Right cardiac atrium (tissue), 5 donors: ENCODE results near the gene RNF215. TPM values are rescaled to one million over a fixed set of nuclear protein-coding genes. Genes with fewer than 3 reads are reported as not detected.

Experiments
- ATAC-seq, 2 donors: fragments of 200-7000 bp; cut with Tn5 transposase; one replicate each; pipeline versions ENCODE4 v1.8.0 to v1.9.1; 2020; ENCODE audit warnings: moderate library complexity in 2 of 2, mild to moderate bottlenecking in 1 of 2
- DNase-seq, 3 donors: peaks; one replicate each; pipeline ENCODE4 v3.0.0-alpha.2; 2020
- H3K27ac ChIP-seq: one replicate; pipeline ENCODE4 v1.5.1; 2013; ENCODE audit warnings: mild to moderate bottlenecking, low read length, control low read depth, moderate library complexity
- H3K27me3 ChIP-seq: one replicate; pipeline ENCODE4 v1.6.1; 2013; ENCODE audit not compliant: control insufficient read depth, insufficient read depth
- H3K4me1 ChIP-seq: one replicate; pipeline ENCODE4 v1.6.1; 2013; ENCODE audit warnings: low read length; ENCODE audit not compliant: control insufficient read depth, insufficient read depth
- H3K4me3 ChIP-seq: one replicate; pipeline ENCODE4 v1.5.1; 2013; ENCODE audit warnings: low read length, control low read depth
- H3K9me3 ChIP-seq: one replicate; pipeline ENCODE4 v1.6.1; 2013; ENCODE audit warnings: low read length; ENCODE audit not compliant: control insufficient read depth
- WGBS: extraction: QIAGEN DNeasy Blood & Tissue Kit; methylation state at CpG from one replicate; pipeline ENCODE4 v1.1.7; 2013; 5-methylcytosine and 5-hydroxymethylcytosine counted together
- intact Hi-C, 4 donors: fragments of 100-400 bp; cut with DNase I; formaldehyde crosslinking; loops; one replicate each; pipeline versions ENCODE4 v1.11.0 to v1.14.0; 2022 to 2023
- long read RNA-seq, 4 donors: library from polyadenylated mRNA; unstranded; transcript quantifications; one replicate each; pipeline ENCODE4 v2.0.0, GENCODE V29; 2020 to 2021
- polyA plus RNA-seq: library from polyadenylated mRNA; stranded (reverse); fragments of 200-250 nt; gene quantifications from one replicate; pipeline ENCODE4 v1.2.3, GENCODE V29; 2013
- total RNA-seq, 4 donors: library from RNA; stranded (reverse); fragmentation: NEBNext Ultra II Directional; extraction: Animal tissue kit (Norgen Biotek cat#: 25700); gene quantifications; one replicate each; pipeline ENCODE4 v1.2.1, GENCODE V29; 2021
- donor health status: healthy with polysubstance abuse.
- donor health status: DM: no; HTN: yes; CAD: no.
- donor health status: DM: no; HTN: no; CAD: no.
- donor health status: DM: no; HTN: yes; CAD: no; lungs with severe emphysema.
- donor health status: DM: yes; HTN: yes; CAD: no.

Gene RNF215
- total RNA-seq (10 to 100 TPM in 3 of 4 donors, 1 to 10 TPM in 1; 8.7 to 17.0 (median 12.7) TPM), polyA plus RNA-seq (5.7 TPM)
- long read RNA-seq, donor 1, transcript RNF215-203 (9 exons, 1,992 nt) = major isoform, 22 of 25 reads
- long read RNA-seq, donor 1, partial matches to known transcripts = 0 of 25 reads
- long read RNA-seq, donor 1, other reads (novel, unspliced or antisense) = 2 of 25 reads
- long read RNA-seq, donor 2, transcript RNF215-203 (9 exons, 1,992 nt) = major isoform, 5 of 5 reads
- long read RNA-seq, donor 2, partial matches to known transcripts = 0 of 5 reads
- long read RNA-seq, donor 2, other reads (novel, unspliced or antisense) = 0 of 5 reads
- long read RNA-seq, donor 3, transcript RNF215-203 (9 exons, 1,992 nt) = major isoform, 13 of 22 reads
- long read RNA-seq, donor 3, partial matches to known transcripts = 2 of 22 reads
- long read RNA-seq, donor 3, other reads (novel, unspliced or antisense) = 4 of 22 reads
- long read RNA-seq, donor 4, transcript RNF215-203 (9 exons, 1,992 nt) = major isoform, 15 of 18 reads
- long read RNA-seq, donor 4, partial matches to known transcripts = 0 of 18 reads
- long read RNA-seq, donor 4, other reads (novel, unspliced or antisense) = 1 of 18 reads

DNA sequence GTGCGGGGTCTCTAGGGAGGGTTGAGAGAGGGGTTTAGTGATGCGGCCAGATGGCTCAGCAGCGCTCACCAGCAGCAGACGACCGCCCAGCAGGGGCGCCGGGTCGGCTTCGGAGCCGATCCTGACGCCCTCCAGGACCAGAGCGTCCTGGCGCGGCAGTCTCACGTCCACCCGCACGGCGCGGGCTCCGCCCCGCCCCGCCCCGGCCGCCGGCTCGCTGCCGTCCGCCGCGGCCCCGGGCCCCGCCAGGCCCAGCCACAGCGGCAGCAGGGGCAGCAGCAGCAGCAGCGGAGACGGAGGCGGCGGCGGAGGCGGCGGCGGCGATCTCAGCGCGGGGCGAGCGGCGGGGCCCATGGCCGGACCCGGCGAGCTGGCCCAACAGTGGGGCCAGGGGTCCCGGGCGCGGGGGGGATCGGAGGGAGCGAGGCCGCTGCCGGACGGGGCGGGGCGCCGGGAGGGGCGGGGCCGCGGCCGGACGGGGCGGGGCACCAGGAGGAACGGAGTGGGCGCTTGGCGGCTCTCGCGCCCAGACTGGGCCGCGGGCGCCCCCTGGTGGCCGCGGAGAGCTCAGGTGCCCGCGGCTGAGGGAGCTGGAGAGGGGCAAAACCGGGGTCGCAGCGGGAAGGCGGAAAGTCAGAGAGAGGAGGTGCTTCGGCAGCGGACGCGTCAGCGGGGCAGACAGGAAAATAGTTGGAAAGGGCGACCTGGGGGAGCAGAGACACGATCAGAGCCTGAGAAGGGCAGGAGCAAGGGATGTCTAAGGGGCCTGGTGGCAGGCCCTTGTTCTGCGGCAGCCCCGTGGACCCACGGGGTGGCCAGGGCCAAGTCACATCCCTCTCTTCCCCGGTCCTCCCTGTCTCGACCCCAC lies at the start of gene RNF215:
Gene RNF215 (minus strand): TSS at position 452 of the 868 bp plus-strand sequence. CDS start 98 bp downstream, at position 354.
- DNase-seq (peak; percentile 81 to 95 (median 93)), ATAC-seq (peak; percentile 90 to 94)
- no peaks in the 10 kb centered on the region for H3K9me3 ChIP-seq
- H3K27me3 ChIP-seq = no peaks in the 10 kb centered on the region
- peak within 1 kb of the TSS; percentile 69 for H3K27ac ChIP-seq
- WGBS = under 1% methylated on average over 94 of the region's 95 CpGs
- intact Hi-C loops = loop anchor here (2.0 to 10.0 kb wide), 6 partner anchors 100 to 282 kb away; partner anchors contain the start of genes CASTOR1 (in 3 of the 4) and OSM (in 1 of the 4)
- H3K4me3 ChIP-seq = peak within 1 kb of the TSS; percentile 85
- peaks cover 2% of the 10 kb centered on the region for H3K4me1 ChIP-seq

DNA sequence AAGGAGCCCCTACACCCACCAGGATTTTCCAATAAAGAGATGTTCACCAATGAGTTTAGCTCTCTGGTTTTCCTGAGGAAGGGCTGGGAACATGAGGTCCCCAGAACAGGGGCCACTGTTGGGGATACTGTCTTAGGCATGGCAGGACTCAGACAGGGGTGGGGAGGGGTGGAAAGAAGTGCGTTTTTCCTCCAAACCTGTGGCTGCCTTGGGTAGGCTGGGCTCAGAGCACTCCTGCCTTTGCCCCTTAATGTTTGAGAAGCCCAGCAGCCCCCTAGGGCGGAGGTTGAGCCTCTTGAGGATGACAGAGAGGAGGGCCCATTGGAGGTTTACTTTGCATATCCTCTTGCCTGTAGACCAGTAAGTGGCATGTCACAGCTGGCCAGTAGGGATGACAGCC lies 49.0 kb upstream of the RNF215 start:
- no peak for ATAC-seq
- intact Hi-C loops = no loop called here
- Histone ChIP-seq H3K4me3 (no peak overlapping the region), H3K27ac (peak overlapping the region; percentile 15), H3K4me1 (no peaks in the 10 kb centered on the region), H3K27me3 (no peaks in the 10 kb centered on the region), H3K9me3 (no peaks in the 10 kb centered on the region)
- no peak for DNase-seq
- 77% methylated on average over 2 of the region's 2 CpGs for WGBS

DNA sequence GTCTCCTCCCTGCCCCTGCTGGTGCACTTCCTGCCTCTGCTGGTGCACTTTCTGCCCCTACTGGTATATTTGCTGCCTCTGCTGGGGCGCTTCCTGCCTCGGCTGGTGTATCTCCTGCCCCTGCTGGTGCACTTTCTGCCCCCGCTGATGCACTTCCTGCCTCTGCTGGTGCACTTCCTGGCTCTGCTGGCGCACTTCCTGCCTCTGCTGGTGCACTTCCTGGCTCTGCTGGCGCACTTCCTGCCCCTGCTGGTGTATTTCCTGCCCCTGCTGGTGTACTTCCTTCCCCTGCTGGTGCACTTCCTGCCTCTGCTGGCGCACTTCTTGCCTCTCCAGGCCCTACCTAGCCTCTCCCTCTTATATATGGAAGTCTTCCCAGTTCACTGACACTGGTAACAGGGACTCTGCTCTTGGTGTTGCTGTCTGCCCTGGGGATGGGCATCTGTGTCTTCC lies 48.5 kb upstream of the RNF215 start:
- peak overlapping the region; percentile 15 for H3K27ac ChIP-seq
- no peaks in the 10 kb centered on the region for H3K27me3 ChIP-seq
- no peak for ATAC-seq
- DNase-seq = peak in 2 of 3 donors; percentile 64 to 65
- intact Hi-C loops = no loop called here
- no peak overlapping the region for H3K4me3 ChIP-seq
- no peaks in the 10 kb centered on the region for H3K9me3 ChIP-seq
- WGBS = 67% methylated on average over 6 of the region's 6 CpGs
- H3K4me1 ChIP-seq = no peaks in the 10 kb centered on the region

DNA sequence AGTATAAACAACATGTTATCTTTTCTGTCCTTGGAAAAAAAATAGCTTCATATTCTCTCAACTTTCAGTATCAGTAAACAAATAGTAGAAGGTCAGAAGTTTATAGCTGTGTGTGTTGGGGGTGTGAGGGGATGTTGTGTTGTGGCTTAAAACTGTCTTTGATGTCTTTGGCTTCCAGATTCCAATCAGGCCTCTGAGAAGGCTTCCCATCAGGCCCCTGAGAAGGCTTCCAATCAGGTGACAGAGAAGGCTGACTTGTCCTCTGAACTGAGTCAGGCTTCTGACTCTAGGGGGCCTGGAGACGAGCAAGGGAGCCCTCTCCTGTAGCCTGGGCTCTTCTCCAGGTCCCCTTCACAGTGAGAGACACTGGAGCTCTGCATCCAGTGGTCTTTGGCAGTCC lies 47.6 kb upstream of the RNF215 start:
- Histone ChIP-seq H3K27ac (no peak overlapping the region), H3K4me1 (no peaks in the 10 kb centered on the region), H3K4me3 (no peak overlapping the region), H3K9me3 (no peaks in the 10 kb centered on the region), H3K27me3 (no peaks in the 10 kb centered on the region)
- ATAC-seq (no peak), DNase-seq (no peak)
- WGBS = 54% methylated on average over 1 of the region's 1 CpG
- intact Hi-C loops = no loop called here

DNA sequence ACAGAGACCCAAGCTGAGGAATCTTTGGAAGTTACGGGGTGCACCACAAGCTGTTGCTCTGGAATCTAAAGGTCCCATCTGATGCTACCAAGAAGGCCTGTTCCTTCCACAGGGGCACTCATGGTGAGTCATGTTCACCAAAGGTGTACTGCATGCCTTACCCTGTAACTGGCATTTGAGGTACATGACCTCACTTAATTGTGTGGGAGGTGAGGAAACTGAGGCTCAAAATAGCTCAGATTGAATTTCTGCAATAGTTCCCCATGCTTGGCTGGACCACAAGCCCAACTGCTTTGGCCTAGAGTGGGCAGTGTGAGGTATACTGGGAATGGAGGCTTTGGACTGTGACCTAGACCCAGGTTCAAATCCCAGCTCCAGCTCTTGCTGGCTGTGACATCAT lies 46.6 kb upstream of the RNF215 start:
- DNase-seq (no peak), ATAC-seq (no peak)
- Histone ChIP-seq H3K27me3 (no peaks in the 10 kb centered on the region), H3K27ac (no peak overlapping the region), H3K4me1 (no peaks in the 10 kb centered on the region), H3K4me3 (no peak overlapping the region), H3K9me3 (no peaks in the 10 kb centered on the region)
- intact Hi-C loops = no loop called here
- WGBS = 100% methylated on average over 1 of the region's 1 CpG

DNA sequence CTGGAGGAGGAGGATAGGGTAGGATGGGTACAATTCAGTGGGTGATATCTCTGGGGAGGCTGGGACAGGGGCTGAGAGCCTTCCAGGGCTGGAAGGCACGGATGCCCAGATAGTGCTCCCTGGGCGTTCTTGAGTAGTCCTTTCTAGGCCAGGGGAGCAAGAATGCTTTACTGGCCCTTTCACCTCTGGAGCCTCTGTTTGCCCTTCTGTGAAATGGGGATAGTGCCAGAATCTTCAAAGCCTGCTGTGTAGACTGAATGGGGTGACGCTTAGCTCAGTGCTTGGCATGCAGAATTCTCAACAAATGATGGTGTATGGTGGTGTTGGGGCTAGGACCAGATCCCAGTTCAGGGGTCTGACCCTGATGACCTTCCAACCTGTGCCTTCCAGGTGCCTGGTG lies 46.0 kb upstream of the RNF215 start:
- Histone ChIP-seq H3K27ac (no peak overlapping the region), H3K4me1 (no peaks in the 10 kb centered on the region), H3K4me3 (no peak overlapping the region), H3K27me3 (no peaks in the 10 kb centered on the region), H3K9me3 (no peaks in the 10 kb centered on the region)
- 93% methylated on average over 3 of the region's 3 CpGs for WGBS
- DNase-seq = no peak
- intact Hi-C loops = no loop called here
- no peak for ATAC-seq

DNA sequence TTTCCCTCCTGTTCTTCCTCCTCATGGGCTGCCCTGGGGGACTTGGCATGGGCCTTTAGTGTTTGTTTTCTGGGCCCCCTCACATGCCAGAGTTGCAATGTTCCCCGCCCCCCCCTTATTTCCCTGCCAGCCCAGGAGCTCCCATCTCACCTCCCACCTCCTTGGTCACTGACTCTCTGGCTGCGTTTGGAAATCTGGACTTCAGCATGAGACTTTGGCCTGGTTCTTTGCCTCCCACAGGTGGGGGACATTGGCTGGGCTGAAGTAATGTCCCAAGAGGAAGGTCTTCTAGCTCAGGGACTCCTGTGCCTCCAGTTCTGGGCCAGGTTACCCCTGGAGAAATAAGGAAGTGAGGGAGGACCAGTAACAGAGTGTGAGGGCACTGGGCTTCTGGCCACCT lies 45.3 kb upstream of the RNF215 start:
- H3K27ac ChIP-seq = no peak overlapping the region
- intact Hi-C loops = no loop called here
- ATAC-seq (no peak), DNase-seq (no peak)
- H3K4me1 ChIP-seq = no peaks in the 10 kb centered on the region
- H3K4me3 ChIP-seq = no peak overlapping the region
- H3K27me3 ChIP-seq = no peaks in the 10 kb centered on the region
- WGBS = 66% methylated on average over 2 of the region's 2 CpGs
- no peaks in the 10 kb centered on the region for H3K9me3 ChIP-seq

DNA sequence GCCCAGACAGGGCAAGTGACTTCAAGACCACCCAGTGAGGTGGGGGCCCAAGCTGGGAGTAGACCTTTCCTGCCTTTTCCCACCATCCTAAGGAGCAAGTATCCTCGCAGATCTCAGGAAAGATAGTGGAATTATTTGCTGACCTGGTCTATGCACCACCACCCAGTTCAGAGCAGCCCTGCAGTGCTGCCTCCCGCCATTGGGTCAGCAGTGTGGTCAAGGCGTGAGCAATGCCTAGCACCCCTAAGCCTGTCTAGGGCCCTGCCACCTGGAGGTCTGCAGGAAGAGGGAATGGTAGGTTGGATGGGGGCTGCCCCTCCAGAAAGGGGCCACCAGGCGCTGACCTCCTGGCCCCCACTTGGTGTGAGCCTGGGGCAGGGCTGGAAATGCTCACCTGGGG lies 44.9 kb upstream of the RNF215 start:
- 93% methylated on average over 4 of the region's 4 CpGs for WGBS
- no peak overlapping the region for H3K4me3 ChIP-seq
- no peaks in the 10 kb centered on the region for H3K27me3 ChIP-seq
- H3K27ac ChIP-seq = no peak overlapping the region
- H3K9me3 ChIP-seq = no peaks in the 10 kb centered on the region
- DNase-seq = no peak
- H3K4me1 ChIP-seq = no peaks in the 10 kb centered on the region
- intact Hi-C loops = no loop called here
- no peak for ATAC-seq

DNA sequence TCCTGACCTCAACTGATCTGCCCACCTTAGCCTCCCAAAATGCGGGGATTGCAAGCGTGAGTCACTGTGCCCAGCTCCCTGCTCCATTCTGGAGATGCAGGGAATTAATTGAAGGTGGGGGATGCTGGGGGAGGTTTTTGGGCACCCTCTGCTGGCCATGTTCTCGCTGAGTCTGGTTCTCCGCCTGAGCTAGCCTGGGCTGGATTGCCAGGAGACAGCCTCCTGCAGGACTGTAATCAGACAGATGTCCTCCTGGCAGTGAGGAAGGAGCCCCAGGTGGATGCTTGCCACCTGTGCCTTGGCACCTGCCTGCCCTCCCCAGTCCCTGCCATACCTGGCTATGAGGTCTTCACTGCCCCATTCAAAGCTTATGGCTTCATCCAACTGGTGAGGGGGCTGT lies 43.7 kb upstream of the RNF215 start:
- Histone ChIP-seq H3K4me1 (no peaks in the 10 kb centered on the region), H3K27ac (no peak overlapping the region), H3K4me3 (no peak overlapping the region), H3K9me3 (no peaks in the 10 kb centered on the region), H3K27me3 (no peaks in the 10 kb centered on the region)
- intact Hi-C loops = no loop called here
- ATAC-seq = no peak
- 77% methylated on average over 4 of the region's 4 CpGs for WGBS
- no peak for DNase-seq

DNA sequence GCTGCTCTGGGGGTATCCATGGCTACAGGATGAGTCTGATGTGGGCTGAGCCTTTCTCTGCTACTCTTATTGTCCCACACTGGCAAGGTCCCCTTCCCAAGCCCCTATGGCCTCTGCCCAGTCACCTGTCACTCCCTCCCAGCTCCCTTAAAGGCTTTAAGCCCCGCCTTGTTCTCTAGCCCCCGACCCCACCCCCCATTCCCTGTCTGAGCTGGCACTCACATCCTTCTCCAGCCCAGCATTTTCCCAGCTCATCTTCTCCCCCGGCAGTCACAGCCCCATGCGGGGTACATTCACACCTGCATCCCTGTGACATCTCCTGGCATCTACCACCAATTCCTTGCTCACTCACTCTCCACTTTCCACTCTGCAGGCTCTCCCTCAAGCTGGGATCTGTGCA lies 42.7 kb upstream of the RNF215 start:
- no peaks in the 10 kb centered on the region for H3K9me3 ChIP-seq
- no peak overlapping the region for H3K27ac ChIP-seq
- intact Hi-C loops = no loop called here
- DNase-seq (no peak), ATAC-seq (no peak)
- 54% methylated on average over 4 of the region's 4 CpGs for WGBS
- H3K4me1 ChIP-seq = peaks cover 2% of the 10 kb centered on the region
- H3K27me3 ChIP-seq = no peaks in the 10 kb centered on the region
- no peak overlapping the region for H3K4me3 ChIP-seq

DNA sequence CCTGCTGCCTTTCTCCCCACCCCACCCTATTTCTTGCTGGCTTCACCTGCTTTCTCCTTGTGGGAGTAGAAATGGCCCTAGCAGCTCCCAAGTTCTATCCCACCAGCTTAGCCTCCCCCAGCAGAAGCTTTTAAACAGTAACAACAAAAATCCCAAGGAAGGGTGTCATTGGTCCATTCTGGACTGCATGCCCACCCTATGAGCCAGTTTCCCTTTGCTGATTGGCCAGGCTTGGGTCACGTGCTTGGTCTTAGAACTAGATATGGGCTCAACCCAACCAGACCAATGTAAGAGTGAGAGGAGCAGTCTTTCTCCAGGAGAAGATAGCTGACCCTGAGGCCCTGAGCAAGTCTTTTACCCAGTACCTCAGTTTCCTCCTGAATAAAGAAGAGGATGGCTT lies 40.7 kb upstream of the RNF215 start:
- DNase-seq = no peak
- Histone ChIP-seq H3K4me3 (no peak overlapping the region), H3K9me3 (no peaks in the 10 kb centered on the region), H3K27ac (no peak overlapping the region), H3K27me3 (no peaks in the 10 kb centered on the region), H3K4me1 (peaks cover 3% of the 10 kb centered on the region)
- WGBS = 80% methylated on average over 1 of the region's 1 CpG
- intact Hi-C loops = no loop called here
- no peak for ATAC-seq
